GM21528 (cell line): ENCODE data around the gene ACAT1.
"Not testable (repeated sequence)": the region's sequence is repeated elsewhere in the genome, so short reads cannot be mapped to it uniquely, and the experiment has no call there.

Experiments used
- ATAC-seq: cut with Tn5 transposase; IDR thresholded peaks from one replicate; pipeline ENCODE4 v1.9.1; 2021; ENCODE audit warnings: mild to moderate bottlenecking, moderate library complexity; ENCODE audit not compliant: unreplicated experiment, low FRiP score

ACAT1 gene

GRCh38 chr11:108121274-108122155 is at the start of gene ACAT1:
TSS of gene ACAT1 (plus strand) at chr11:108121567. CDS start at chr11:108121607, 40 bp downstream.
- peak; percentile 96 for ATAC-seq

- ATAC-seq: no peak
These were observed 36.6 kb upstream of the ACAT1 start for GRCh38 chr11:108084811-108085210.

- no peak for ATAC-seq
These were observed 35.7 kb upstream of the ACAT1 start for GRCh38 chr11:108085672-108086071.

- no peak for ATAC-seq
These were observed 29.2 kb upstream of the ACAT1 start for GRCh38 chr11:108092134-108092533.

- ATAC-seq: no peak
These were observed 28.1 kb upstream of the ACAT1 start for GRCh38 chr11:108093128-108093904.

GRCh38 chr11:108097179-108097578 is 24.2 kb upstream of the ACAT1 start:
- ATAC-seq: no peak

- ATAC-seq: no peak
These were observed 20.1 kb upstream of the ACAT1 start for GRCh38 chr11:108101090-108101775.

GRCh38 chr11:108111126-108111525 is 10.2 kb upstream of the ACAT1 start:
- ATAC-seq: no peak

- ATAC-seq: no peak
These were observed 9.3 kb upstream of the ACAT1 start for GRCh38 chr11:108112057-108112456.

- ATAC-seq: no peak
These were observed 5.7 kb upstream of the ACAT1 start for GRCh38 chr11:108115500-108116140.

GRCh38 chr11:108117746-108118371 is 3.5 kb upstream of the ACAT1 start:
- ATAC-seq: no peak

GRCh38 chr11:108120936-108121273 is 462 bp upstream of the ACAT1 start:
- ATAC-seq: peak; percentile 30

- ATAC-seq: no peak
These were observed 830 bp downstream of the ACAT1 start for GRCh38 chr11:108122166-108122628.

- no peak for ATAC-seq
These were observed 3.7 kb downstream of the ACAT1 start for GRCh38 chr11:108125096-108125495.

GRCh38 chr11:108128772-108129171 is 7.4 kb downstream of the ACAT1 start:
- no peak for ATAC-seq

- ATAC-seq: no peak
These were observed 10.6 kb downstream of the ACAT1 start for GRCh38 chr11:108131993-108132392.

- not testable (repeated sequence) for ATAC-seq
These were observed 11.7 kb downstream of the ACAT1 start for GRCh38 chr11:108132993-108133538.

- ATAC-seq: peak; percentile 71
These were observed 14.6 kb downstream of the ACAT1 start for GRCh38 chr11:108135845-108136544.

GRCh38 chr11:108137212-108137611 is 15.8 kb downstream of the ACAT1 start:
- no peak for ATAC-seq
